Activated naive CD4-positive, alpha-beta T cell treated with Interleukin-2 at 50 U/mL for 16 hours (primary cell): ENCODE measurements around the gene LPCAT2.
"Not testable (repeated sequence)": the region's sequence is repeated elsewhere in the genome, so short reads cannot be mapped to it uniquely, and the experiment has no call there.

Experiments
- DNase-seq: peaks from one replicate; pipeline ENCODE4 v3.0.0-alpha.2; 2020

Gene LPCAT2

GRCh38 chr16:55615670-55616069, 106.8 kb downstream of the LPCAT2 start:
- DNase-seq: not testable (repeated sequence)

- DNase-seq: no peak
Observed at GRCh38 chr16:55621771-55622170, 112.9 kb downstream of the LPCAT2 start.

GRCh38 chr16:55622272-55622671, 113.4 kb downstream of the LPCAT2 start:
- no peak for DNase-seq

DNA sequence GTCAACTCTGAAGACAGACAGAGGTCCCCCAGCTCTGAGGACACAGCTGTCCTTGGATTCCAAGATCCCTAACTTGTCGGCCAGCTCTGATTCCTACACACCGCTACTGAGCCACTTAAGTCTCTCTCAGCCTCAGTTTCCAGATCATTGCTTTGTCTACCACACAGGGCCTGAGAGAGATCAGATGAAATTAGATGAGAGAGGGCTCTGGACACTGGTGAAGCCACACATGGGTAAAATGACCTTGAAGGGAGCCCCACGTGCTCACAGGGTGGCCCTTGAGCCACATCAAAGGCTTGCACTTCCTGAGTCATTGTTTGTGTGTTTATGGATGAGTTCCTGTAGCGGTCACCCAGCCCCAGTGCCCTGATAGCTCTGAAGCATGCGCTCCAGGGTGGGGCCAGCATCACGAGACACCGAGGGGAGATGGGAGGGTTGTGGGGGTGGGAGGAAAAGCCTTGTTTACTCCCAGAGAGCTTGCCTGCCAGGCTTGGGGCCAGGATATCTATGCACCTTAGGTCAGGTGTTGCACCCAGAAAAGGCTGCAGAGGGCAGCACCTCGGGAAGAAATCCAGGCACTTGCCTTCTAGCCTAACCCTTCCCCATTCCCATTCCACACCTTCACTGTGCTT, 114.2 kb downstream of the LPCAT2 start:
- no peak for DNase-seq

DNA sequence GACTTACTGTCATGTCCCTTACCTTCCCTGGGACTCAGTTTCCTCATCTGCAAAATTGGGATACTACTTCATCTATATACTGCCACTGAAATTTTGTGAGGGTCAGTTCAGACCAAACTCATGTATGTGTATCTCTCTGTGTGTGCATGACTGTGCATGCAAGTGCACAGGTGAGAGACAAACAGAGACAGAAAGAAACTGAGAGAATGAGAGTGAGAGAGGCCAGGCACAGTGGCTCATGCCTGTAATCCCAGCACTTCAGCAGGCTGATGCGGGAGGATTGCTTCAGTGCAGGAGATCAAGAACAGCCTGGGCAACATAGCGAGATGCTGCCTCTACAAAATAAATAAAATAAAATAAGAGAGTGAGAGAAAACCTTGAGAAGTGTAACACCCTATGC, 114.8 kb downstream of the LPCAT2 start:
- DNase-seq: no peak

- DNase-seq: no peak
Observed at GRCh38 chr16:55624696-55625095, 115.8 kb downstream of the LPCAT2 start.

DNA sequence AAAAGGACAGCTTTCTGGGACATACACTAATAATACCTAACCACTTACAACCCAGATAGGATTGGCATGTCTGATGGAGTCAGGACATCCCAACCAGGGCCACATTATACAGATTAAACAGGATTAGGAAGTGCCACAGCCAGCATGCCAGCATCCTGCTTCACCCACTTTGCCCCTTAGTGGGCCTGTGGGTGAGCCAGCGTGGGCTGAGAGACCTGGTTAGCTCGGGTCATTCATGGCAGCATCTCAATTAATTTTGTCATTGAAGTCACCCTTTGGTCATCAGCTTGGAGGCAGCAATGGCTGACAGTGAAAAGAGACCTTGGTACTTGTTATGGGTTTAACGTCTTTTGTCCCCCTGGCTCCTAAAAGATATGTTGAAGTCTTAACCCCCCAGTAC, 117.0 kb downstream of the LPCAT2 start:
- no peak for DNase-seq

GRCh38 chr16:55628306-55628968, 119.6 kb downstream of the LPCAT2 start:
- DNase-seq: no peak

DNA sequence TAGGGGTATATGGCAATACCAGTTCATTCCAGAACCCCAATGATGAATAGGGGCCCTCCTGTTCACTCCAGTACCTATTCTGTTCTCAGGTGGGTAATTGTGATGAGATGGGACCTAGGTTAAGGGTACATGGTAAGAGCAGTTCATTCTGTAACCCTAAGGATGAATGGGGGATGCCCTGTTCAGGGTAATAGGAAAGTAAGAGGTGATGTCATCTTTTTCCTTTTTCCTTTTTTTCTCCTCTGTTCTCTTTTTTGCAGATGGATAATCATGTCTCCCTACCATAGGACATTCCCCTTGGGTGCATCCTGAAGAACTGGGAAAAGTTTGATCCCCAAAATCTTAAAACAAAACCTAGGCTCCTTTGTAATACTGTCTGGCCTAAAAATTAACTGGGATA, 121.9 kb downstream of the LPCAT2 start:
- no peak for DNase-seq

DNA sequence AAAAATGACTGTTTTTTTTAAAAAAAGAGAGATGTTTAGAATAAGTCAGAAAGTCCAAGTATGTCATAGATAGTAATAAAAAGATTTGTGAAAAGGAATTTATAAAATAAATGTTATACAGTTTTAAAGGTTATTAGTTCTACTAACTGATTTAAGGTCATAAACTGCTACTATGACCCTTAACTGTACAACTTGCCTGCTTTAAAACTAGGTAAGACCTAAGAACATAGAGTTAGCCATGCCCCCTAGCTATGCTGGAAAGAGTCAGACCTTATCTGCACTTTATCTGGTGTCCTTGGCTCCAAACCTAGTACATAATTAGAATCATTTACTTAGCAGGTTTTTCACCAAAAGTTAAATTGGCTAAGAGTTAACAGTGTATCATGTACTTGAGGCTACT, 123.4 kb downstream of the LPCAT2 start:
- DNase-seq: no peak

- DNase-seq: no peak
Observed at GRCh38 chr16:55634193-55634592, 125.3 kb downstream of the LPCAT2 start.
